Measurements from ENCODE around the gene VPS13C.
"Not testable (repeated sequence)": the region's sequence is repeated elsewhere in the genome, so short reads cannot be mapped to it uniquely, and the experiment has no call there.

The VPS13C gene

DNA sequence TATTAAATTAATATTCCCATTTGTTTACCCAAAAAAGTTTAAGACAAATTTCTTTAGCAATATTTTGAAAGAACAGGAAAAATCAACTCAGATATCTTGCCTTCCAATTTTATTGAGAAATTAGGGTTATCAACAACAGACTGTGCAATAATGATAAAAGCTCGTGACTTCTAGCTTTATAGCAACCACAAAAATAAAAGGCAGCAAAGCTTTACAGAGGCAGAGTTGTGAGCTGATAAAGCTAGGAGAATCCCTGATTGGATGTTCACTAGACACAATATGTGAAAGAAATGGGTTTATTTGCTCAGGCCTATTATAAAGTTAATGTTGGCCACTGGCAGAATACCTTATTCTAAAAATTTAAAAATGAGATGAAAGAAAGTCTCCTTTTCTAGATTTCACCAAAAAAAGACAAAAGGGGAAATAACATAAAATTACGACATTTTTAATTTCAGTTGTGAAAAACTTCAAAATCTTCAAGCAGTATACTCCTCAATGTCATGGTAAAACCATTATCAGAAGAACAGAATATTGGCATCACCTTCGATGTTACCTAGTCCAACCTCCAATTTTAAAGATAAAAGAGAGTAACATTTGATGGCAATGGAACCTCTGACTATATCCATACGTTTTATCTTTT lies 2.8 kb downstream of the VPS13C start:
- H3K9ac ChIP-seq (ENCODE audit: low read length), result no peak overlapping the region

DNA sequence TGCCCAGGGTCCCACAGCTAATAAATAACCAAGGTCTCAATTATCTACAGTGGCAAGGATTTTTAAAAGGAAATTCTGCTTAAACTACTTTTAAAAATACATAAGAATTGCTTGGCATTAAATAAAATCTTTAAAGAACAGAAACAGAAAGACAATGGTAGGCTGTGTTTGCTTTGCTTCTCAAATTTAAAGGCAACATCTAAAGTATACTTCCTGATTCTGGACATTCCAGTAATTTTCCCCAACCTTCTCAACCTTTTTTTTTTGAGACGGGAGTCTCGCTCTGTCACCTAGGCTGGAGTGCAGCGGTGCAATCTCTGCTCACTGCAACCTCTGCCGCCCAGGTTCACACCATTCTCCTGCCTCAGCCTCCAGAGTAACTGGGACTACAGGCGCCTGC lies 5.3 kb downstream of the VPS13C start:
- H3K4me1 ChIP-seq (ENCODE audit: control insufficient read depth, insufficient read depth, low read length), result peaks cover 5% of the 10 kb centered on the region; the same call in 1 of the 2 replicates
- peaks cover 8% of the 10 kb centered on the region for H3K27me3 ChIP-seq (ENCODE audit: control insufficient read depth, insufficient read depth, low read length)
- no peaks in the 10 kb centered on the region for H3K36me3 ChIP-seq (ENCODE audit: control insufficient read depth, insufficient read depth, low read length)

More for the DNA sequence above, 2.8 kb downstream of the VPS13C start:
- H3K4me3 ChIP-seq (ENCODE audit: low read depth, low read length), result no peak overlapping the region
- no peak overlapping the region for H3K27ac ChIP-seq (ENCODE audit: low read depth, low read length)
- H3K4me1 ChIP-seq (ENCODE audit: control insufficient read depth, insufficient read depth, low read length), result peaks cover 11% of the 10 kb centered on the region
- H3K36me3 ChIP-seq (ENCODE audit: control insufficient read depth, insufficient read depth, low read length), result no peaks in the 10 kb centered on the region
- peaks cover 27% of the 10 kb centered on the region for H3K27me3 ChIP-seq (ENCODE audit: control insufficient read depth, insufficient read depth, low read length)
- H3K9me3 ChIP-seq (ENCODE audit: control insufficient read depth, insufficient read depth, low read depth, low read length), result no peaks in the 10 kb centered on the region

DNA sequence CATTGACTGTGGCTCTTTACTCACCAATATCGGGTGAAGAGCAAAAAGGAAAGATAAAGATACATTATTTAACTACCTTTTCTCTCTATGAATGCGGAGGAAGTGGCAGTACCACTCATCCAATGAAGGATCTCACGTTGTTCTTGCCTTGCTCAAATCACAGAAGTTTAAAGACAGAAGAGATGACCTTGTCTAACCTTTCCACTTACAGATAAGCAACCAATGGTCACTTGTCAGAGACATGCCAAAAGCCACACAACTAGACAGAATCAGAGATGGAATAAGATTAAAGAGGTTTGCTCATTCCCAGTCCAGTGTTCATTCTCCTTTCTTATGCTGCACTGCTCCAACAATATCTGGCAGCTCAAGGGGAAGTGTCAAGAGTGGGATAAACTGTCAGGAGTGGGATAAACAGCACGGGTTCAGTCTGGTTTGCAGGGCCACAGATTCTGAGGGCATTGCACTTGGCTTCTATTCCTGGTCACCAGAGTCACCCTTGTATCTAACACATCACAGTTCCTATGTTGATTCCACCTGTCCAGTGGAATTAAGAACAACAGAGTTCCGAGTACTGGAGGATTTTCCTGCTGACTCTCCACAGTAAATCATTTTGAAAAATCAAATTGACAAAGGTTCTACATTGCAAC lies 6.7 kb downstream of the VPS13C start:
- H3K9ac ChIP-seq (ENCODE audit: low read length), result no peak overlapping the region
- no peaks in the 10 kb centered on the region for H3K9me3 ChIP-seq (ENCODE audit: control insufficient read depth, insufficient read depth, low read depth, low read length)
- H3K4me1 ChIP-seq (ENCODE audit: control insufficient read depth, insufficient read depth, low read length), result no peaks in the 10 kb centered on the region
- H3K36me3 ChIP-seq (ENCODE audit: control insufficient read depth, insufficient read depth, low read length), result no peaks in the 10 kb centered on the region
- no peak overlapping the region for H3K27ac ChIP-seq (ENCODE audit: low read depth, low read length)
- no peaks in the 10 kb centered on the region for H3K27me3 ChIP-seq (ENCODE audit: control insufficient read depth, insufficient read depth, low read length)
- no peak overlapping the region for H3K4me3 ChIP-seq (ENCODE audit: low read depth, low read length)

More for the DNA sequence above, 5.3 kb downstream of the VPS13C start:
- H3K4me3 ChIP-seq (ENCODE audit: low read depth, low read length), result no peak overlapping the region
- H3K9ac ChIP-seq (ENCODE audit: low read length), result no peak overlapping the region
- no peaks in the 10 kb centered on the region for H3K9me3 ChIP-seq (ENCODE audit: control insufficient read depth, insufficient read depth, low read depth, low read length)
- no peak overlapping the region for H3K27ac ChIP-seq (ENCODE audit: low read depth, low read length)

DNA sequence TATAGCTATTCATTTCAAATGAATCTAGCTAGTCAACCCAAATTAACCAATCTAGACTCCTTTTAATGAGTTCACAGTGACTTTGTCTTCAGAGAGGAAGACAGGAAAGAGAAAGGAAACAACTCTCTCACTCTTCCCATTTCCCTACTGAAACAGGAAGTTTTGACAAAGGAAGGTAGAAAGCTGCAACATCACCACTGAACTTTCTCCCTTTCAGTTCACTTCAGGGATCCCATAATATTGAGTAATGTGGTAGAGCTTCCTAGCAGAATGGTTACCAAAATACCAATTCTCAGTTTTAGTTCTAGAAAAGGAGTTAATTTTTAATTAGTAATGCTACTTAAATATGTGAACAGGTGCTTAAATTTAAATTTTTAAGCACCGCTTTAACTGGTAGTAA lies 7.5 kb downstream of the VPS13C start:
- Histone ChIP-seq H3K36me3 (ENCODE audit: control insufficient read depth, insufficient read depth, low read length) (no peaks in the 10 kb centered on the region), H3K4me1 (ENCODE audit: control insufficient read depth, insufficient read depth, low read length) (no peaks in the 10 kb centered on the region), H3K9ac (ENCODE audit: low read length) (no peak overlapping the region), H3K4me3 (ENCODE audit: low read depth, low read length) (no peak overlapping the region), H3K27me3 (ENCODE audit: control insufficient read depth, insufficient read depth, low read length) (no peaks in the 10 kb centered on the region), H3K27ac (ENCODE audit: low read depth, low read length) (no peak overlapping the region), H3K9me3 (ENCODE audit: control insufficient read depth, insufficient read depth, low read depth, low read length) (no peaks in the 10 kb centered on the region)

DNA sequence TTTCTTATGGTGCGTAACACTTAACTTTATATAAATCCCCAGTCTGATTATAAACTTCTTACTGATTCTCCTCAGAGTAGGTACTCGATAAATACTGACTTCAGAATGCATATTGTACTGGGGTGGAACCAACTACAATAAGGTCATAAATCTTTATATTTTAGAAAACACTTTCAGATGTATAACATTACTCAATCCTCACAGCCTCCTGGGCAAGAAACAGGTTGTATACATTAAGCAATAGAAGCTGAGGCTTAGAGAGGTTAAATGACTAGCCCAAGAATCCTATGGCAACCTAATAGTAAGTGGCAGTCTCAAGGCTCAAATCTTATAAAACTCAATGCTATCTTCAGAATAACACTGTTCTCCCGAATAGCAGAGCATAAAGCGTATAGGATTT lies 9.1 kb downstream of the VPS13C start:
- Histone ChIP-seq H3K27me3 (ENCODE audit: control insufficient read depth, insufficient read depth, low read length) (no peaks in the 10 kb centered on the region), H3K4me3 (ENCODE audit: low read depth, low read length) (no peak overlapping the region), H3K4me1 (ENCODE audit: control insufficient read depth, insufficient read depth, low read length) (no peaks in the 10 kb centered on the region), H3K9me3 (ENCODE audit: control insufficient read depth, insufficient read depth, low read depth, low read length) (no peaks in the 10 kb centered on the region), H3K9ac (ENCODE audit: low read length) (no peak overlapping the region), H3K27ac (ENCODE audit: low read depth, low read length) (no peak overlapping the region), H3K36me3 (ENCODE audit: control insufficient read depth, insufficient read depth, low read length) (no peaks in the 10 kb centered on the region)

DNA sequence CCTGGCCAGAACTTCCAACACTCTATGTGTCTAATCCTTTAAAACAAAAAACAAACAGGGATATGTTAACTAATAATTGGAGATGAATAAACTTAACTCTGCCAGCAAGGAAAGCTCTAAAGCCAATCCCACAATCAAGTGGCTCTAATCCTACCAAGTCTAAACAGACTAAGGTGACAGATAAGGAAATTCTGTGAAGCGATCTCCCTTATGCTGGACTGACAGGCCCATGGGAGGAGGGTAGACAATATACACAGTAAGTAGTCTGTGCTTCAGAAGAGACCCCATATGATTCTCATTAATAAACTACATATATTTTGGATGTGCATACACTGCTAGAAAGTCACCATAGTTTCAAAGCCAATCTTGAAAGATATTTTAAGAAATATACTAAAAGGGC lies 10.1 kb downstream of the VPS13C start:
- Histone ChIP-seq H3K4me1 (ENCODE audit: control insufficient read depth, insufficient read depth, low read length) (no peaks in the 10 kb centered on the region), H3K27ac (ENCODE audit: low read depth, low read length) (no peak overlapping the region), H3K9ac (ENCODE audit: low read length) (no peak overlapping the region), H3K36me3 (ENCODE audit: control insufficient read depth, insufficient read depth, low read length) (no peaks in the 10 kb centered on the region), H3K4me3 (ENCODE audit: low read depth, low read length) (no peak overlapping the region), H3K9me3 (ENCODE audit: control insufficient read depth, insufficient read depth, low read depth, low read length) (no peaks in the 10 kb centered on the region), H3K27me3 (ENCODE audit: control insufficient read depth, insufficient read depth, low read length) (no peaks in the 10 kb centered on the region)

DNA sequence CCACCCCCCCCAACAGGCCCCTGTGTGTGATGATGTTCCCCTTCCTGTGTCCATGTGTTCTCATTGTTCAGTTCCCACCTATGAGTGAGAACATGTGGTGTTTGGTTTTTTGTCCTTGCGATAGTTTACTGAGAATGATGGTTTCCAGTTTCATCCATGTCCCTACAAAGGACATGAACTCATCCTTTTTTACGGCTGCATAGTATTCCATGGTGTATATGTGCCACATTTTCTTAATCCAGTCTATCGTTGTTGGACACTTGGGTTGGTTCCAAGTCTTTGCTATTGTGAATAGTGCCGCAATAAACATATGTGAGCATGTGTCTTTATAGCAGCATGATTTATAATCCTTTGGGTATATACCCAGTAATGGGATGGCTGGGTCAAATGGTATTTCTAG lies 12.0 kb downstream of the VPS13C start:
- H3K9me3 ChIP-seq (ENCODE audit: control insufficient read depth, insufficient read depth, low read depth, low read length); H3K36me3 ChIP-seq (ENCODE audit: control insufficient read depth, insufficient read depth, low read length); H3K4me1 ChIP-seq (ENCODE audit: control insufficient read depth, insufficient read depth, low read length); H3K27me3 ChIP-seq (ENCODE audit: control insufficient read depth, insufficient read depth, low read length); H3K27ac ChIP-seq (ENCODE audit: low read depth, low read length); H3K9ac ChIP-seq (ENCODE audit: low read length); H3K4me3 ChIP-seq (ENCODE audit: low read depth, low read length): not testable (repeated sequence)

DNA sequence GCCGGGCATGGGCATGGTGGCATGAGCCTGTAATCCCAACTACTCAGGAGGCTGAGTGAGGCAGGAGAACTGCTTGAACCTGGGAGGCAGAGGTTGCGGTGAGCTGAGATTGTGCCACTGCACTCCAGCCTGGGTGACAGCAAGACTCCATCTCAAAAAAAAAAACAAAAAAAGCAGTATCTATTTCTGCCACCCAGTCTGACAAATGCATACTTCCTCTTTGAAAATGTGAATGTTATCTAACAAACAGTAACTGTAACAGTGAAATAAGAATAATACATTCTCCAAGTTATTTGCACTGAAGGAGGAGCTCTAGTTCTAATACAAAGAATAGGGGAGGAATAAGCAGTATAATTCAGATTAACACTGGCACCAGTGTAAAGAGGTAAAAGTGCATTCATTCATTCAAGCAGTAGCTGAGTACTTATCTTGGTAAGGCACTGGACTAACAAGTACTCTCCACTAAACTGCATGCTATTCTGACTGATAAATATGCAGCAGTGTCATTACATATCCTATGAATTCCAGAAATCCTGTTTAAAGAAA lies 12.9 kb downstream of the VPS13C start:
- Histone ChIP-seq H3K27ac (ENCODE audit: low read depth, low read length) (no peak overlapping the region), H3K36me3 (ENCODE audit: control insufficient read depth, insufficient read depth, low read length) (no peaks in the 10 kb centered on the region), H3K4me1 (ENCODE audit: control insufficient read depth, insufficient read depth, low read length) (no peaks in the 10 kb centered on the region), H3K4me3 (ENCODE audit: low read depth, low read length) (no peak overlapping the region), H3K9me3 (ENCODE audit: control insufficient read depth, insufficient read depth, low read depth, low read length) (no peaks in the 10 kb centered on the region), H3K27me3 (ENCODE audit: control insufficient read depth, insufficient read depth, low read length) (no peaks in the 10 kb centered on the region), H3K9ac (ENCODE audit: low read length) (no peak overlapping the region)

DNA sequence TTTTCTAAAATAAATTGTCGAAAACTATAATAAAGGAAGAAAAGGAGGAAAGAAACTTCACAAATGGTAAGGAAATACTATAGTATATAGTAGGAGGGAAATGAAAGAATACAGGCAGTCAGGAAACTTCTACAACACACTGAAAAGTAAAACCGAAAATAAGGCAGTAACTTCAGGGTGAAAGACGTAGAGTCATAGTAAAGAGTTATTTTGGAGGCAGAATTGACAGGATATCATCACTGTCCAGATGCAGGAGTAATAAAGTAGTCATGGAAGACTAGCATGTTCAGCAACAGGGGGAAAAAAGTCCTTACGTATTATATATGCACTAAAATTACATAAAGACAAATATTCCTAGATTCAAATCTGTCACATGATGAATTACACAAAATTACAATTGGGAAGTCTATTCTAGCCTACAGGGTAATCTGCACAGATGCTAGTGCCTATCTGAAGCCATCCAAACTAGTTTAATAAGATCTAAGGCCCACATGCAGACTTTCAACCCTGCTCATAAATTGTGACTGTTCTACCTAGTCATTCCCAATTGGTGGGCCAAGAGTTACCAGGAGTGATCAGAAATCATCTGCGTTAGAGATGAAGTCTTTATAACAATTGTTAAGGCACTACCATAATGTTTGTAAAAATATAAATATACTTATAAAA lies 14.0 kb downstream of the VPS13C start:
- Histone ChIP-seq H3K9me3 (ENCODE audit: control insufficient read depth, insufficient read depth, low read depth, low read length) (no peaks in the 10 kb centered on the region), H3K4me3 (ENCODE audit: low read depth, low read length) (no peak overlapping the region), H3K36me3 (ENCODE audit: control insufficient read depth, insufficient read depth, low read length) (no peaks in the 10 kb centered on the region), H3K4me1 (ENCODE audit: control insufficient read depth, insufficient read depth, low read length) (no peaks in the 10 kb centered on the region), H3K27ac (ENCODE audit: low read depth, low read length) (no peak overlapping the region), H3K9ac (ENCODE audit: low read length) (no peak overlapping the region), H3K27me3 (ENCODE audit: control insufficient read depth, insufficient read depth, low read length) (no peaks in the 10 kb centered on the region)

DNA sequence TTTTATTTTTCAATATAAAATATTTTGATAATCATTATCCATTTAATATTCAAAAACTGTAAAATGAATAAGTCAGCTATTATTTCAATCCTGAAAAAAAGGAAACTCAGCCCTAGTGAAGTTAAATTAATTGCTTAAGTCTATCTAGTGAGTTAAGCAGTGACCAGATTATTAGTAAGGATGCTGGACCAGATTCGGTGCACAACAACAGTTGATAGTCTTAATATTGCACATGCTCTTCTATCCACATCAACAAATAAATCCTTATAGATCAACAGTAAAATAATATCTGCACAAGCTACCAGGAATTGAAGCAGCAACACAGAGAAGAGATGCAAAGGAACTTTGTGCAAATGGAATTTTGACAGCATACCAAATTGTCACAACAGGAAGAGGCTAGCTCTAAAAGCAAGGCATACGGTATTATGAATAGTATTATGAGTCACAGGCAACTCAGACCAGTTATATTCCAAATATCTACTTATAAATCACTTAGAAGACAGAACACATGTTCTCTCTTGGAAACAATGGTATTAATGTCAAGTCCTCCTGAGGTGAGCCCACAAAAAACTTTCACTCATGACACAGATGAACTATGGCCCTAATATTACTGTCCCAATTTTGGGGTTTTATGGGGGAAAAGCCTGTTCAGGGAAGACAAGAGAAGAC lies 24.9 kb downstream of the VPS13C start:
- no peaks in the 10 kb centered on the region for H3K4me1 ChIP-seq (ENCODE audit: control insufficient read depth, insufficient read depth, low read length)
- no peak overlapping the region for H3K4me3 ChIP-seq (ENCODE audit: low read depth, low read length)
- no peak overlapping the region for H3K9ac ChIP-seq (ENCODE audit: low read length)
- no peaks in the 10 kb centered on the region for H3K27me3 ChIP-seq (ENCODE audit: control insufficient read depth, insufficient read depth, low read length)
- no peak overlapping the region for H3K27ac ChIP-seq (ENCODE audit: low read depth, low read length)
- no peaks in the 10 kb centered on the region for H3K9me3 ChIP-seq (ENCODE audit: control insufficient read depth, insufficient read depth, low read depth, low read length)
- no peaks in the 10 kb centered on the region for H3K36me3 ChIP-seq (ENCODE audit: control insufficient read depth, insufficient read depth, low read length)

DNA sequence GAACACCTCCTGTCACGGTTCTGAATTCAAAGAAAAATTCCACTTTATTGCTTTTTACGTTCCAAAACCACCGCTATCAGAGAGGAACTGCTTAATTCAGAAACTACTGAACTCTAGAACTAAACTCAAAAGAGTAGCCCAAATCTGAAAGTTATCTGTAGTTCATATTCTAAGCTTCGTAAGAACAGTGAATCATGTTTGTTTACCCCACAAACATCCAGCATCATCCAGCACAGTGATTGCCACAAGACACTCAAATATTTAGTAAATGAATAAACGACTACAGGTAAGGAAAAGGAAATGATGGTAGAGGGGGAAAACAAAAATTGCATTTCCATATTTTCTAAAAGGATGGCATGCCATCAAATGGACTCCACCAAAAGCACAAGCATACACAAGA lies 32.3 kb downstream of the VPS13C start:
- Histone ChIP-seq H3K4me1 (ENCODE audit: control insufficient read depth, insufficient read depth, low read length) (no peaks in the 10 kb centered on the region), H3K9ac (ENCODE audit: low read length) (no peak overlapping the region), H3K27me3 (ENCODE audit: control insufficient read depth, insufficient read depth, low read length) (no peaks in the 10 kb centered on the region), H3K4me3 (ENCODE audit: low read depth, low read length) (no peak overlapping the region), H3K36me3 (ENCODE audit: control insufficient read depth, insufficient read depth, low read length) (no peaks in the 10 kb centered on the region), H3K9me3 (ENCODE audit: control insufficient read depth, insufficient read depth, low read depth, low read length) (no peaks in the 10 kb centered on the region), H3K27ac (ENCODE audit: low read depth, low read length) (no peak overlapping the region)
